GM19239 (cell line): ENCODE data around the gene RABGAP1L.
A peak's percentile ranks its signal among the peaks of the same experiment; 100 is the strongest.
"Not testable (repeated sequence)": the region's sequence is repeated elsewhere in the genome, so short reads cannot be mapped to it uniquely, and the experiment has no call there.

ENCODE experiments used
- DNase-seq: peaks from one replicate; pipeline ENCODE4 v3.0.0; 2011; ENCODE audit warnings: low spot score; ENCODE audit not compliant: insufficient read length
- FAIRE-seq: peaks from 2 replicates; lab custom pipeline; 2011; peaks lifted over from hg19 to GRCh38; lab: Jason Lieb, UNC

RABGAP1L gene

GRCh38 chr1:174815474-174815908, 656.2 kb downstream of the RABGAP1L start:
- DNase-seq (no peak), FAIRE-seq (peak; percentile 76)

DNA sequence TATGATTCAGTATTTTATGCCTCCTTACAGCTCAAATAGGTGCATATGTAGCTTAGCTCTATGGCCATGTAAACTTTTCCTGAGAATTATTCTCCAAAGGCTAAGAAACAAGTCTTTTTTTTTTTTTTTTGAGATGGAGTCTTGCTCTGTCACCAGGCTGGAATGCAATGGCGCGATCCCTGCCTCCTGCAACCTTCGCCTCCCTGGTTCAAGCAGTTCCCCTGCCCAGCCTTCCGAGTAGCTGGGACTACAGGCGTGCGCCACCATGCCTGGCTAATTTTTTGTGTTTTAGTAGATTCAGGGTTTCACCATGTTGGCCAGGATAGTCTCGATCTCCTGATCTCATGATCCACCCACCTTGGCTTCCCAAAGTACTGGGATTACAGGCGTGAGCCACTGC, 657.3 kb downstream of the RABGAP1L start:
- DNase-seq, FAIRE-seq: not testable (repeated sequence)

DNA sequence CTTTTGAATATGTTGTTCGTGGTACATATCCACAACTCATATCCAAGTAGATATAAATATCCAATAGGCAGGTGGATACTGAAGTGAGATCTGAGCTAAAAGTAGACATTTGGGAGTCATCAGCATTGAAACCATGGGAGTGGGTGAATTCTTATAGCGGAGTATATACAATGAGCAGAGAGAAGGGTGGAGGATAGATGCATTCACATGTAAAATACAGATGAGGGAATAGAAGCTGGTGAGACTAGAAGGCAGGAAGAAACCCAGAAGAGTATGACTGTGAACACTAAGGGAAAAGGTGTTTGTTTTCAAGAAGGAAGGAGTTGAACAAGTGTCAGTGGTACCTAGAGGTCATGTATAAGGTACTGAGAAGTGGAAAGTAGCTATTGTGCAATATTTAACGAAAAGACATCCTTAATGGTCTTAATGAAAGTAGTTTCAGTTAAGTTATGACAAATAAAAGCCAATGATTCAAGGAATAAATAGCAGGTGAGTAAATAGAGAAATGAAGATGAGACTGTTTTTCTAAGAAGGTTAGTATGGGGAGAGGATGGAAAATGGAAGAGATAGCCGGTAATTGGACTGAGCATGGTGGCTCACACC, 658.8 kb downstream of the RABGAP1L start:
- peak; percentile 76 for FAIRE-seq
- DNase-seq = no peak

DNA sequence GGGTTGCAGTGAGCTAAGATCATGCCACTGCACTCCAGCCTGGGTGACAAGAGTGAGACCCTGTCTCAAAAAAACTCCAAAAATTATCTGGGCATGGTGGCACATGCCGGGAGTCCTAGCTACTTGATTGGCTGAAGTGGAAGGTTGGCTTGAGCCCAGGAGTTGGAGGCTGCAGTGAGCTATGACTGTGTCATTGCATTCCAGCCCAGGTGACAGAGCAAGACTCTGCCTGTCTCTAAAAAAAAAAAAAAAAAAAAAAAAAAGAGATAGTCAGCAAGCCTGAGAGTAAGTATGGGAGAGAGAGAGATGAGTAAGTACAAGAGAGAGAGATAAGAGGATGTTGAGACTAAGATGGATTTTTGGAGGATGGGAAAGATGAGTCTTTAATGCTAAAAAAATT, 659.6 kb downstream of the RABGAP1L start:
- FAIRE-seq (no peak), DNase-seq (no peak)

DNA sequence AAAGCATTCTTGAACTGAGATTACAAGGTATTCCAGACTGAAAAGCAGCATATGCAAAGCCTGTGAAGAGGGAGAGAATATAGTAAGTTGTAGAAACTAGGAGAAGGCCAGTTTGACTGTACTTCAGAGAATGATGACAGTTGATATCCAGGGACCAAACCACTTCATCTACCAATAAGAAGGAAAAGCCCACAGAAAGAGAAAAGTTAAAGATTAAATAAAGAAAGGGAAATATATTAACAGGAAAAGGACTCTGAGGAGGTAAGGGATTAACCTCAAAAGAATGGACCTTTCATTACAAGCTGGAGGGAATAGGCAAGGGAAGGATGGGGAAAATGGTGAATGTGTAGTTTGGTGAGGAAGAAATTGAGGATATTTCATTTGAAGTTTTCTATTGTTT, 660.3 kb downstream of the RABGAP1L start:
- FAIRE-seq (no peak), DNase-seq (no peak)

DNA sequence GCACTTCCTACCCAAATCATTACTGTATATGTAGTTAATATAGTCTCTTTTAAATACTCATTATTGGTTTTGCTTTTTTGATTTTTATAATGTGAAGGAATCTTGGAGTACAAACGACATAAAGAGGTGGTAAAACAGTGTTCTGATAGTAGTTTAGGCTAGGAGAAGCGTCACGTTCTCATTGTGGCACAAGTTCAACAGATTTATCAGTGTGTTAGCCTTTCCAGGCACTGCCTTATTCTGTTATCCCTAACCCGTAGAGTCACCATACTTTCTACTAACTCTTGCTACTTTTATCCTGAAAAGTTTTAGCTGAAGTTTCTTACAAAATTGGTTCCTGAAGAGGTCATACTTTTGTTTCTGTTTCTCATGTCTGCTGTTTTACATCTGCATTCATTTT, 665.8 kb downstream of the RABGAP1L start:
- no peak for FAIRE-seq
- DNase-seq = no peak

DNA sequence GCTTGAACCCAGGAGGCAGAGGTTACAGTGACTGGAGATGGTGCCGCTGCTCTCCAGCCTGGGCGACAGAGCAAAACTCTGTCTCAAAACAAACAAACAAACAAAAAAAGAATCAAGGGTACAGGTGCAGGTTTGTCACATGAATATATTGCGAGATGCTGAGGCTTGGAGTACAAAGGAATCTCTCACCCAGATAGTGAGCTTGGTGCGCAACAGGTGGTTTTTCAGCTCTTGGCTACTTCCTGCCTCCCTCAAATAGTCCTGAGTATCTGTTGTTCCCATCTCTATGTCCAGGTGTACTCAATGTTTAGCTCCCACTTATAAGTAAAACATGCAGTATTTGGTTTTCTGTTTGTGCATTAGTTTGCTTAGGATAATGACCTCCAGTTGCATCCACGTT, 666.5 kb downstream of the RABGAP1L start:
- no peak for DNase-seq
- peak; percentile 68 for FAIRE-seq

- DNase-seq = no peak
- FAIRE-seq = no peak
Measured at GRCh38 chr1:174828264-174828663, 668.9 kb downstream of the RABGAP1L start.

GRCh38 chr1:174829990-174830389, 670.7 kb downstream of the RABGAP1L start:
- no peak for DNase-seq
- FAIRE-seq = no peak

DNA sequence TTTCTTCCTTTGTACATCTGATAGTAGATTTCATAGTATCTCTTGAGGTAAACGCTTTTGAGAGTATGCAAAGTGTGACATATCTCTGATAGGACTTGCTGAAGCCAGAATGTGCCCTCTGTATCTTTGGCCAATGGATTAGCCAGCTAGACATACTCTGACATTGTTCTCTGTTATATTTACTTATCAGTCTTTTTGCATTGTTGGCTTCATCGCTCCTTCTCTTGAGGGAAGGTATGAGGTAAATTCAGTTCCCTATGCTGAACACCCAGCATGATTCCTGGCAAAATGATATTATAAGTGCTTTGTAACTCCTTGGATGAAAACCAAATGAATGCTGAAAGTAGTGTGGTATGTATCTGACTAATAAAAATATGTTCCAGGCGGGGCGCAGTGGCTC, 677.2 kb downstream of the RABGAP1L start:
- no peak for DNase-seq
- FAIRE-seq = no peak

DNA sequence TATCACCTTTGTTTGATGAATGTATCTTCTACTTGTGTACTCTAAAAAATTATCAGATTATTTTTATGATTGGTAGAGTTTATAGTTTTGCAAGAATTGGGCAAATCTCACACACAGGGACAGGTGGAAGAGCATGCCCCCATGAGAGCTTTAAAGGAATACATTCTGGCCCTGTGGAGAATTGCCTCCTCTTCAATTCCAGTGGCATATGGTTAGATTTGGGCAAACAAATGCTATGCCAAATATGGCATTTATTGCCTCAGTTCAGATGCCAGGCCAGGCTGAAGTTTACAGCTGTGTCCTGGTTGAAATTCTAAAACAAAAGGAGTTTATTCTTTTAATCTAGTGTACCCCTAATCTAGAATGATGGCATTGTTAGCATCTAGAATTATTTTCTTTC, 678.1 kb downstream of the RABGAP1L start:
- DNase-seq (no peak), FAIRE-seq (no peak)

DNA sequence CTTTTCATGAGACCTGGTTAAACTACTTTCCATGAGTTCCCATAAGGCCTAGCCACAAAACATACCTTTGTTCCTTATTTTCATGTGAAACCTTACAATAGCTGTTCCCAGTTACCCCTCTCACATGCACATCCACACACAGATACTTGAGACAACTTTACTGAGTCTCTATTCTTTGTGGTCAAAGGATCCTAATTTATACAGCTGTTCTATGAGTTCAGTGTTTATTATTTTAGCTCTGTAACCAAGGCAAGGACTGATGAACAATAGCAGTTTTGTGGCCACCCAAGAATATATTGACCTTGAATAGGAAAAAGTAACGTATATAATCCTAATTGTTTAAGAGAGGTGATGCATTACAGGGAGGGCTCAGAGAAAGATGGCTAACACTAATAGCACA, 679.9 kb downstream of the RABGAP1L start:
- DNase-seq = no peak
- FAIRE-seq = no peak

DNA sequence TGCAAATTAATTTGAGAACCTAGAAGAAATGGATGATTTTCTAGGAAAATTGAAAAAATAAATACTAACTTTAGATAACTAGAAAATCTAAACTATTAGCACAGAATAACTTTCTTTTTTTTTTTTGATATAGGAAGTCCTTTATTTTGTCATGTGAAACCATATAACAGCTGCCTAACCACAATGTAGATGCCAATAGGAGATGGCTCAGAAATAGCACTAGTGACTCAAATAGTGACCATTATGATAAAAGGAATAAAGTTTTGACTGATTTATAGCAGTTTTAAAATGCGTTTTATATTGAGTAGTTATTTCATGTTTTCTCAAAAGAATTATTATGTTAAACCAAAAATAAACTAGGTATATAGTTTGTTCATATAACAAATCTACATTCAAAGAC, 682.4 kb downstream of the RABGAP1L start:
- DNase-seq (no peak), FAIRE-seq (no peak)

GRCh38 chr1:174848593-174849560, 689.6 kb downstream of the RABGAP1L start:
- FAIRE-seq, DNase-seq: not testable (repeated sequence)

- DNase-seq (no peak), FAIRE-seq (no peak)
Measured at GRCh38 chr1:174850726-174851125, 691.4 kb downstream of the RABGAP1L start.

DNA sequence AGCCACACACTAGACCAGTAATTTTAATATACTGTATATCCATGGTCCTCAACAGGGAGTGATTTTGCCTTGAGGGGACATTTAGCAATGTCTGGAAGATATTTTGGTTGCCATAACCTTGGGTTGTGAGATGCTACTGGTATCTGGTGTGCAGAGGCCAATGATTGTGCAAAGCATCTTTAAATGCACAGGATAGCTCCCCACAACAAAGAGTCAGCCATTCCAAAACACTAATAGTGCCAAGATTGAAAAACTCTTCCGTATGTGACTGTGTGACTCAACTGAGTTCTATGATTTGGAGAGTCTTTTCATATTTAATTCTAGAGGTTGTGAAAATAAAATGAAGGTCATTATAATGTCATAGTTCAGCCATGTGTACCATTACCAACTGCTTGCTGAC, 699.0 kb downstream of the RABGAP1L start:
- FAIRE-seq (no peak), DNase-seq (no peak)

DNA sequence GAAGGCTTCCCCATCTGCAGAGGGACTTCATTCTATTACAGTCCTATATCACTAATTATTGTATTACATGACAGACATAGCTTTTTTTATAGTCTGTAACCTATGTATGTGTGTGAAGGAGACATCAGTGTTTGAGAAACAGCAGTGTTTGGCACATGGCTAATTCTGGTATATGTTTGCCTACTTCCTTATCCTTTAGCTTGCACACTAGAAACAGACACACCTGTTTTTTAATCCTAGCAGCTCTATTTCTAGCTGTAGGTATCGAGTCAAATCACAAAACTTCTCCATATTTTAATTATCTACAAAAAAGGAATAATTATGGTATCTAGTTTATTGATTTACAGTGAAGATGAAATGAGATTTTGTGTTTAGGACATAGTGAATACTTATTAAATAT, 711.0 kb downstream of the RABGAP1L start:
- no peak for DNase-seq
- no peak for FAIRE-seq

- DNase-seq = no peak
- no peak for FAIRE-seq
Measured at GRCh38 chr1:174871886-174872285, 712.6 kb downstream of the RABGAP1L start.

DNA sequence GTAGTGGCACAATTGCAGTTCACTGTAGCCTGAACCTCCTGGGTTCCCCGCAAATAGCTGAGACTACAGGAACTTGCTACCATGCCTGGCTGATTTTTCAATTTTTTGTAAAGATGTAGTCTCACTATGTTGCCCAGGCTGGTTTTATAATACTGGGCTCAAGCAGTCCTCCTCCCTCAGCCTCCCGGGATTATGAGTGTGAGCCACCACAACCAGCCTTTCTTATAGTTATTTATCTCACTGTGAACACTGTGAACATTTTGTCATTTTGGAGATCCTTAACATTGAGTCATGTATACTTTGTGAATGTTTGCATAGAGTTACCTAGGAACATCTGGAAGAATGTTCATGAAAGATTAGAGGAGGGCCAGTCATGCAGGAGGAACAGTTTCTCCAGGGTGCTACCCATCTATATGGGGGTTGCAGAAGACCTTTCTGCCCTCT, 713.3 kb downstream of the RABGAP1L start:
- DNase-seq (no peak), FAIRE-seq (no peak)

DNA sequence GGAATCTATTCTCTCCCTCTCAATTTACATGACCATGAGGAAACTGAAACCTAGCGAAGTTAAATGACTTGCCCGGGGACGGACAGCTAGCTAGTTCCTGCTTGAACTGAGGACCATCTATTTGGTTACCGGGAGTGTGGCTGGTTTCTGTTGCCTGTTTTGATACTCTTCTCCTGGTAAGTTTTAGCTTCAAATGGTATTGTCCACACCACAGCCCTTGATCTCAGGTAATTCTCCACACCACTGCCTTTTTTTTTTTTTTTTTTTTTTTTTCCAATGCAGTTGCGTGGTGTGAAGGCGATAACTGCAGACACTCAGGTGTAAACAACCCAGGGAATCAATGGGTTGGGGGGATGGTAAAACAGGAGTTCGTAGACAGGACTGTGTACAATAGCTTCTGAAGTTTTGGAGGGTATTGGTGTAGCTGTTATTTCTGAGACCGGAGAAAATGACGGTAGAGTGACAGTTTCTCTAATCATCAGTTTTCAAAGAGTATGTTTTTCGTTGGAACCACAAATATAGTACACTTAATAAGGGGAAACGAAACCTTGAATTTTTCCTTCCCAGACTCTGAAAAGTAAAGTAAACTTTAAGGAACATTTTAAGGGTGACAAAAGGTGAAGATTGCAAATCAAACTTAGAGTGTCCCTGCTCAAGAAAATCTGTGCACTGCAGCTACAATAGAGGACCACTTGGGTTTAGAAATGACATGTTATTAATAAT, 715.2 kb downstream of the RABGAP1L start:
- peak; percentile 87 for FAIRE-seq
- peak; percentile 10 for DNase-seq

- DNase-seq (no peak), FAIRE-seq (peak; percentile 57)
Measured at GRCh38 chr1:174875306-174875705, 716.0 kb downstream of the RABGAP1L start.
